ENCODE measurements around the gene NCOA1. TPM values are rescaled to one million over a fixed set of nuclear protein-coding genes. Genes with fewer than 3 reads are reported as not detected.
"Not testable (repeated sequence)": the region's sequence is repeated elsewhere in the genome, so short reads cannot be mapped to it uniquely, and the experiment has no call there.

Gene NCOA1
- total and polyA plus RNA-seq, 3 donors from 2014 or later: 52.3 to 124 (median 109) TPM

DNA sequence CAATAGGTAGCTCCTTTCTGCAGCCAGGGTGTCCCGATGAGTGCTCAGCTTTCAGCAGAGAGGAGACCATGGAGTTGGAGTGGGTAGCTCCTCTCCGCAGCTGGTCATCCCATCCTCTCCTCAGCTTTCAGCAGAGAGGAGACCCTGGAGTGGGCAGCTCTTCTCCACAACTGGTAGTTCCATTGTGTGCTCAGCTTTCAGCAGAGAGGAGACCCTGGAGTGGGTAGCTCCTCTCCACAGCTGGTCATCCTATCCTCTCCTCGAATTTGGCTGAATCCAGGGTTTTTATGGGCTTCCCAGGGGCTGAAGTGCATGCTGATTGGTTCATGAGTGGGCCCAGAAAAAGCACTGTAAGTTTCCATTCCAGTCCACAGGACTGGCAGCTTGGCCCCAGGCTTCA lies 75.2 kb downstream of the NCOA1 start:
- TF ChIP-seq POLR2A (IDR thresholded peaks at IDR 0.05): no peak
- TF ChIP-seq CTCF (IDR thresholded peaks at IDR 0.05): no peak
- intact Hi-C loops (cut with DNase I; ENCODE audit: low total_unique reads): no loop called here
- Histone ChIP-seq H3K9me3 (no peaks in the 10 kb centered on the region), H3K4me3 (no peak overlapping the region), H3K27ac (no peak overlapping the region), H3K27me3 (no peaks in the 10 kb centered on the region), H3K4me1 (no peaks in the 10 kb centered on the region), H3K36me3 (ENCODE audit: low read depth, missing control alignments) (no peaks in the 10 kb centered on the region)
- DNase-seq: no peak
- WGBS, 2 donors: 89 to 96% methylated on average over 3 of the region's 3 CpGs

DNA sequence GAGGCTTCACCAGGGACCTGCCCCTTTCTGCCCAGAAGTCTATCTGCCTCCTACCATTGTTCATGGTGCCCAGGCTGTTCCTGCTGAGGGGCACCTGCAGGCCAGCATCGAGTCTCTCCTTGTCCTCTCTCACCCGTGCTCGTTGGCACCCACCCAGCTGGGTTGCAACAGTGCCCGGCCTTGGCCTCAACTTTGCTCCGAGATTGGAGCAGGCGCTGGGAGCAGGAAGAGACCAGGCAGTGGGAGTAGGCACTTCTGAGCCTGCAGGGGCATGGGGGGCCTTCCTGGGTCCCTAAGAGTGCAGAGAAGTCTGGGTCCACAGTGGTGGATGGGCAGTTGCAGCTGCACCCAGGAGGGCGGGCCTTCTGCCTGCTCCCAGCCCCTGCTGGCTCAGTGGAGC lies 75.6 kb downstream of the NCOA1 start:
- Histone ChIP-seq H3K9me3 (no peaks in the 10 kb centered on the region), H3K27me3 (no peaks in the 10 kb centered on the region), H3K4me3 (no peak overlapping the region), H3K4me1 (peaks cover under 1% of the 10 kb centered on the region), H3K36me3 (ENCODE audit: low read depth, missing control alignments) (no peaks in the 10 kb centered on the region), H3K27ac (no peak overlapping the region)
- no peak for DNase-seq
- 79 to 88% methylated on average over 3 to 7 of the region's 7 CpGs for WGBS, 2 donors
- intact Hi-C loops (cut with DNase I; ENCODE audit: low total_unique reads): no loop called here
- TF ChIP-seq POLR2A (IDR thresholded peaks at IDR 0.05) (no peak), CTCF (IDR thresholded peaks at IDR 0.05) (no peak)

DNA sequence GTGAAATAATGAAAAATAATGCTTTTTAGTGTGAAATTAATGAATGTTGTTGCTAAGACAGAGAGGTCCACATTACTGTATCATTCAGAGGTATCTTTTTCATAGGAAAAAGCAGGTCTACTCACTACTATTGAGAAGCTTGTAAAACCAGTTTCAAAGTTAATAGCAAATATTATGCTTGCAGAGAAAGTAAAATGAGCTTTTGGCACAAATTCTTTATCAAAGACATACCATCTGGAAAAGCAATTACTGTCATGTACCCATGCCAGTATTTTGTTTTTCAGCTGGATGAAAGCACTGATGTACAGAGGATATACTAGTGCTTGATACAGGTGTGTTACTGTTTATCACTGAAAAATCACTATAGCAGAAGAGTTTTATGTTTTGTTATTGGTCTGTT lies 77.5 kb downstream of the NCOA1 start:
- no peaks in the 10 kb centered on the region for H3K27me3 ChIP-seq
- intact Hi-C loops (cut with DNase I; ENCODE audit: low total_unique reads): no loop called here
- TF ChIP-seq CTCF (IDR thresholded peaks at IDR 0.05) (no peak), POLR2A (IDR thresholded peaks at IDR 0.05) (no peak)
- H3K36me3 ChIP-seq (ENCODE audit: low read depth, missing control alignments): no peaks in the 10 kb centered on the region
- peaks cover 4% of the 10 kb centered on the region for H3K4me1 ChIP-seq
- H3K4me3 ChIP-seq: no peak overlapping the region
- no peaks in the 10 kb centered on the region for H3K9me3 ChIP-seq
- no peak overlapping the region for H3K27ac ChIP-seq
- DNase-seq: no peak

GRCh38 chr2:24569565-24569964 lies 78.5 kb downstream of the NCOA1 start:
- H3K4me3 ChIP-seq; H3K36me3 ChIP-seq (ENCODE audit: low read depth, missing control alignments); intact Hi-C loops (cut with DNase I; ENCODE audit: low total_unique reads); H3K4me1 ChIP-seq; DNase-seq; H3K9me3 ChIP-seq; H3K27ac ChIP-seq; H3K27me3 ChIP-seq: not testable (repeated sequence)
- WGBS, 2 donors: 91 to 96% methylated on average over 10 of the region's 10 CpGs

GRCh38 chr2:24570225-24570624 lies 79.2 kb downstream of the NCOA1 start:
- Histone ChIP-seq H3K4me3 (no peak overlapping the region), H3K9me3 (no peaks in the 10 kb centered on the region), H3K27me3 (no peaks in the 10 kb centered on the region), H3K27ac (no peak overlapping the region), H3K36me3 (ENCODE audit: low read depth, missing control alignments) (no peaks in the 10 kb centered on the region), H3K4me1 (peaks cover 4% of the 10 kb centered on the region)
- WGBS, 2 donors: 85 to 92% methylated on average over 1 of the region's 1 CpG
- intact Hi-C loops (cut with DNase I; ENCODE audit: low total_unique reads): no loop called here
- TF ChIP-seq POLR2A (IDR thresholded peaks at IDR 0.05) (no peak), CTCF (IDR thresholded peaks at IDR 0.05) (no peak)
- no peak for DNase-seq

All from testis (tissue), 3 donors.